Astrocyte of the cerebellum (primary cell): ENCODE measurements around the gene DSP.

ENCODE experiments used
- DNase-seq: peaks from one replicate; pipeline ENCODE4 v3.0.0-alpha.2; 2011; ENCODE audit warnings: low read depth
- H3K4me3 ChIP-seq: 2 replicates; pipeline ENCODE4 v1.5.1; 2011; ENCODE audit warnings: mild to moderate bottlenecking, low read depth, low read length, moderate library complexity
- in situ Hi-C: cut with HindIII; loops from 2 replicates; pipeline ENCODE4 v1.10.0; 2017; ENCODE audit warnings: low sequenced_read_pairs
- TF ChIP-seq, protein P1 (sequence below): IDR thresholded peaks from 2 replicates; pipeline ENCODE4 v1.5.1; 2012; ENCODE audit warnings: low read length, low read depth, moderate library complexity, mild to moderate bottlenecking; ENCODE audit errors: missing control alignments

Gene DSP

DNA sequence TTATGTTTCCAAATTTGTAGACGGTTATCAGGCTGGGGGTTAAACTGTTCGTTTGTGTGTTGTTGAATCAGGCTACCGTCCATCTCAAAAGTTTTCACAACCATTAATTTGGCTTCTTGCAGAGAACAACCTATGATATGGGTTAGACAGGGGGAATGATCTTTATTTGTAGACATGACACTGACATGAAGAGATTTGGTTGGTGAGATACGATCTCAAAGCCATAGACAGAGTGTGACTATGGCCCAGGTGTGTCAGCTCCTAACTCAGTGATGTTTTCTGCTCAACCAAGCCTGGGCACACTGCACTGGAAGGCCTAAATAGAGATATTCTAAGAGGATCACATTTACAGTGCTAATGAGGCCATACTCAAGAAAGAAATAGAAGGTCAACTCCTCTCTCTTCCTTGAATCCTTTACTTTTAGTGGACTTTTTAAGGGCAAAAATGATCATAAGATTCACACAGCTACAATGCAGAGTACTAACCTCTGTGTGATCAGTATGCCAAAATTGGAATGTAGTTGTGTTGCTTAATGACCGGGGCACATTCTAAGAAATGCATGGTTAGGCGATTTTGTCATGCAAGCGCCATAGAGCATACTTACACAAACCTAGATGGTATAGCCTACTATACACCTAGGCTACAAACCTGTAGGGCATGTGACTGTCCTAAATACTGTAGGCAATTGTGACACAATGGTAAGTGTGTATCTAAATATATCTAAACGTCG, 30.9 kb downstream of the DSP start:
- no peak for DNase-seq
- in situ Hi-C loops = no loop called here
- TF ChIP-seq, protein P1, sequence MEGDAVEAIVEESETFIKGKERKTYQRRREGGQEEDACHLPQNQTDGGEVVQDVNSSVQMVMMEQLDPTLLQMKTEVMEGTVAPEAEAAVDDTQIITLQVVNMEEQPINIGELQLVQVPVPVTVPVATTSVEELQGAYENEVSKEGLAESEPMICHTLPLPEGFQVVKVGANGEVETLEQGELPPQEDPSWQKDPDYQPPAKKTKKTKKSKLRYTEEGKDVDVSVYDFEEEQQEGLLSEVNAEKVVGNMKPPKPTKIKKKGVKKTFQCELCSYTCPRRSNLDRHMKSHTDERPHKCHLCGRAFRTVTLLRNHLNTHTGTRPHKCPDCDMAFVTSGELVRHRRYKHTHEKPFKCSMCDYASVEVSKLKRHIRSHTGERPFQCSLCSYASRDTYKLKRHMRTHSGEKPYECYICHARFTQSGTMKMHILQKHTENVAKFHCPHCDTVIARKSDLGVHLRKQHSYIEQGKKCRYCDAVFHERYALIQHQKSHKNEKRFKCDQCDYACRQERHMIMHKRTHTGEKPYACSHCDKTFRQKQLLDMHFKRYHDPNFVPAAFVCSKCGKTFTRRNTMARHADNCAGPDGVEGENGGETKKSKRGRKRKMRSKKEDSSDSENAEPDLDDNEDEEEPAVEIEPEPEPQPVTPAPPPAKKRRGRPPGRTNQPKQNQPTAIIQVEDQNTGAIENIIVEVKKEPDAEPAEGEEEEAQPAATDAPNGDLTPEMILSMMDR = no peak

DNA sequence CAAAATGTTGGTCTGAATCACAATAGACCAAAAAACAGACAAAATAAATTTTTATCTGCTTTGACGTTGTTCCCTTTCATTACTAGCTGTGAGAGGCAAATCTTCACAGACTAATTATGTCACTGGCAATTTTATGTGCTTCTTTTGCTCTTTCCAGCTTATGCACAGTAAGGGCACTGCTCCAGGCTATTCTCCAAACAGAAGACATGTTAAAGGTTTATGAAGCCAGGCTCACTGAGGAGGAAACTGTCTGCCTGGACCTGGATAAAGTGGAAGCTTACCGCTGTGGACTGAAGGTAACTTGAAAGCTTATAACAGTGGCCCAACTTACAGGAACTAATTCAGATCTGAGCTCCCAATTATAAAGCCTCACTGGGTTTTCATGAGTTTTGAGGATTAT, 33.0 kb downstream of the DSP start:
- in situ Hi-C loops = no loop called here
- no peak overlapping the region for H3K4me3 ChIP-seq
- DNase-seq = no peak
- TF ChIP-seq, protein P1 = no peak

More for the DNA sequence above, 30.9 kb downstream of the DSP start:
- no peak overlapping the region for H3K4me3 ChIP-seq

DNA sequence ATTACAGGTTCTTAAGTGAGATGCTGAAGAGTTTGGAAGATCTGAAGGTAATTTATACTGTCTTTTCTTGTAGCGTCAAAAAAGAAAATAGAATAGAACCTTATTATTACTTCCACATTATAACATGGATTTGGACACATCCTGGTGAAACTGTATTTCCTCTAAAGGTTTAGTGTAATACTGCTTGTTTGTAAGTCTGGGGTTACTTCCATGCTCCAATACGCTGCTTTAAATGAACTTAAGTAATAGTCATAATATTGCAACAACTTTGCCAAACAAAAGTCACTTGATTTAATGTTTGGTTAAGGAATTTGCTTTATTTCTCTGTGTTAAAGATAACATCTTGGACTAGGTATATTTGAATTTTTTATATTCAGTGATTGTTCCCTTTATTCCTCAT, 37.0 kb downstream of the DSP start:
- DNase-seq = no peak
- no peak overlapping the region for H3K4me3 ChIP-seq
- in situ Hi-C loops = no loop called here
- TF ChIP-seq, protein P1 = no peak

DNA sequence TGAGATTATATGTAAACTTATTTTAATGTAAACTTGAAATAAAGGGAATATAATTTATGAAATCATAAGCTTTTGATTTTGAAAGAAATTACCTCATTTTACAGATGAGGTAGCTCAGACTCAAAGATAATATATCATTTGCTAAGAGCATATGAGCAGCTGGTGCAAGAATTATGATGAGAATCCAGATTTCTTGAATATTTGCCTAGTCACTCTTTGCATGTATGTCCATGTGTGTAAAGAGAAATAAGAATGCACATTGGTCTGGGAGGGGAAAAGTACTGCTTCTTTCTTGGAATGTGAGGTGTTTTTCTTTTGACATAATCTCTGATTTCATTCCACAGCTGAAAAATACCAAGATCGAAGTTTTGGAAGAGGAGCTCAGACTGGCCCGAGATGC, 37.5 kb downstream of the DSP start:
- TF ChIP-seq, protein P1 = no peak
- DNase-seq = no peak
- in situ Hi-C loops = no loop called here
- H3K4me3 ChIP-seq = no peak overlapping the region

DNA sequence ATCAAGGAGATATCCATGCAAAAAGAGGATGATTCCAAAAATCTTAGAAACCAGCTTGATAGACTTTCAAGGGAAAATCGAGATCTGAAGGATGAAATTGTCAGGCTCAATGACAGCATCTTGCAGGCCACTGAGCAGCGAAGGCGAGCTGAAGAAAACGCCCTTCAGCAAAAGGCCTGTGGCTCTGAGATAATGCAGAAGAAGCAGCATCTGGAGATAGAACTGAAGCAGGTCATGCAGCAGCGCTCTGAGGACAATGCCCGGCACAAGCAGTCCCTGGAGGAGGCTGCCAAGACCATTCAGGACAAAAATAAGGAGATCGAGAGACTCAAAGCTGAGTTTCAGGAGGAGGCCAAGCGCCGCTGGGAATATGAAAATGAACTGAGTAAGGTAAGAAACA, 38.4 kb downstream of the DSP start:
- H3K4me3 ChIP-seq = no peak overlapping the region
- DNase-seq = no peak
- TF ChIP-seq, protein P1 = no peak
- in situ Hi-C loops = no loop called here

DNA sequence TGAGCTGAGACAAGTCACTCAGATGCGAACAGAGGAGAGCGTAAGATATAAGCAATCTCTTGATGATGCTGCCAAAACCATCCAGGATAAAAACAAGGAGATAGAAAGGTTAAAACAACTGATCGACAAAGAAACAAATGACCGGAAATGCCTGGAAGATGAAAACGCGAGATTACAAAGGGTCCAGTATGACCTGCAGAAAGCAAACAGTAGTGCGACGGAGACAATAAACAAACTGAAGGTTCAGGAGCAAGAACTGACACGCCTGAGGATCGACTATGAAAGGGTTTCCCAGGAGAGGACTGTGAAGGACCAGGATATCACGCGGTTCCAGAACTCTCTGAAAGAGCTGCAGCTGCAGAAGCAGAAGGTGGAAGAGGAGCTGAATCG, 39.1 kb downstream of the DSP start:
- DNase-seq = no peak
- H3K4me3 ChIP-seq = no peak overlapping the region
- TF ChIP-seq, protein P1 = no peak
- in situ Hi-C loops = no loop called here
